GM19043 (cell line): ENCODE data around the gene GPX4.
A peak's percentile ranks its signal among the peaks of the same experiment; 100 is the strongest.

ENCODE experiments used
- ATAC-seq: cut with Tn5 transposase; IDR thresholded peaks from one replicate; pipeline ENCODE4 v1.9.1; 2021; ENCODE audit warnings: low read depth; ENCODE audit not compliant: unreplicated experiment

The GPX4 gene, protein sequence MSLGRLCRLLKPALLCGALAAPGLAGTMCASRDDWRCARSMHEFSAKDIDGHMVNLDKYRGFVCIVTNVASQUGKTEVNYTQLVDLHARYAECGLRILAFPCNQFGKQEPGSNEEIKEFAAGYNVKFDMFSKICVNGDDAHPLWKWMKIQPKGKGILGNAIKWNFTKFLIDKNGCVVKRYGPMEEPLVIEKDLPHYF

DNA sequence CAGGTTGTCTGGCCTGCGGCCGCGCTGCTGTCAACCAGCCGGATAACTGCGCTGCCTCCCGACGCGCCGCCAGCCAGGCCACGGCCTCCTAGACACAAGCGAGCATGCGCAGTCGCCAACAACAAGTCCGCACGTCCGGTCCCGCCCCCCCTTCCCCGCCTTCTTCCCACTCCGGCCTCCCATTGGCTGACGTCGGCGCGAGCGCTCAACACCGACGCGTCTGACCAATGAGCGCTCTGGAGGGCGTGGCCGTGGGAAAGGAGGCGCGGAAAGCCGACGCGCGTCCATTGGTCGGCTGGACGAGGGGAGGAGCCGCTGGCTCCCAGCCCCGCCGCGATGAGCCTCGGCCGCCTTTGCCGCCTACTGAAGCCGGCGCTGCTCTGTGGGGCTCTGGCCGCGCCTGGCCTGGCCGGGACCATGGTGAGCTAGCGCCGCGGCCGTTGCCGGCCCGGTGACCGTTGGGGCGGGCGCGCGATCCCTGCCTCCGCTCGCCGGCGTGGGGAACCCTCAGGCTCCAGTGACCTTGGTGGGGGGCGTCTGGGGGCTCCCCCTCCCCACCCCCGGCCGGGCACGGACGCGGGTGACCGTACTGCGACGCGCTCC is at the start of gene GPX4:
Gene GPX4, plus strand, starts transcription at position 287 of the 603 bp plus-strand sequence. Its CDS starts 50 bp downstream, at position 337.
- ATAC-seq, result peak; percentile 68

DNA sequence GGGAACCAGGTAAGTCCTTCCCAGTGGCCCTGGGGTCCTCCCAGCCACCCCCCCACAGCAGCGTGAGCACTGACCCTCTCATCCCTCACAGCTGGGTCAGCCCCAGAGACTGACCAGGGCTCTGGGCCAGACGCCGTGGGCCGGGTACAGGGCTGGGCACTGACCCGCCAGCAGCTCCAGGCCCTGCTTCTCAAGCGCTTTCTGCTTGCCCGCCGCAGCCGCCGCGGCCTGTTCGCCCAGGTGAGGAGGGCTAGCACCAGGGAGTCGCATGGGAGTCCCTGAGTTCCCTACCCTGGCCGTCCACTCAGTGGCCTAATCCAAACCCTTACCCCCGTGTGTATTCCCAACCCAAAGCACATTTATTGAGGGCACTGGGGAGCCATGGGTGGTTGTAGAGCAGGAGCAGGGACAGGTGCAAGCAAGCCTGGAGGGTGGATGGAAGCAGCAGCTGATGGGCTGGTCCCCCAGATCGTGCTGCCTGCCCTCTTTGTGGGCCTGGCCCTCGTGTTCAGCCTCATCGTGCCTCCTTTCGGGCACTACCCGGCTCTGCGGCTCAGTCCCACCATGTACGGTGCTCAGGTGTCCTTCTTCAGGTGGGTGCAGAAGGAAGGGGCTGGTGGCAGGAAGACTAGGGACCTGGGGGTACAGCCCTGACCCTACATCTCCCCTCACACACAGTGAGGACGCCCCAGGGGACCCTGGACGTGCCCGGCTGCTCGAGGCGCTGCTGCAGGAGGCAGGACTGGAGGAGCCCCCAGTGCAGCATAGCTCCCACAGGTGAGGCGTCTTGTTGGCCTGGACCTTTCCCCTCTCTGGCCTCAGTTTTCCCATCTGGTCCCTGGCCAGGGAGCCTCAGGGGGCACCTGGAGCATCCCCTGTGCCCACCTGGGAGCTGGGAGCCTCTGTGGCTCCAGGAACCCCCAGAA is 49.4 kb upstream of the GPX4 start:
- no peak for ATAC-seq

GRCh38 chr19:1055028-1055425 is 48.8 kb upstream of the GPX4 start:
- ATAC-seq, result no peak

GRCh38 chr19:1055886-1056620 is 47.7 kb upstream of the GPX4 start:
- ATAC-seq, result no peak

- ATAC-seq, result no peak
Measured at GRCh38 chr19:1057176-1057855, 46.5 kb upstream of the GPX4 start.

DNA sequence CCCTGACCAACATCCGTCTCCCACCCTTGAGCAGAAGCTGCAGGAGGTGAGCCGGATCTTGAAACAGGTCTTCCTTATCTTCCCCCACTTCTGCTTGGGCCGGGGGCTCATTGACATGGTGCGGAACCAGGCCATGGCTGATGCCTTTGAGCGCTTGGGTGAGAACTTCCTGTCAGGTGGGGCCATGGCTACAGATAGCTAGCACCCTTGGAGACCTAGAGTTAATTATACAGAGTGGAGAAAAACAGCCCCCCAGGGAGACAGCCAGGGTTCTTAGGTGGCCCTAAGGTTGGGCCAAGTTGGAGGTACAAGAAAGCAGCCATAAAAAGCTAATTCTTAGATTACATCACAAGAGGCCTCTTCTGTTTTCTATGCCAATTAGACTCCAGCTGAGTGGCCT is 45.7 kb upstream of the GPX4 start:
- no peak for ATAC-seq

DNA sequence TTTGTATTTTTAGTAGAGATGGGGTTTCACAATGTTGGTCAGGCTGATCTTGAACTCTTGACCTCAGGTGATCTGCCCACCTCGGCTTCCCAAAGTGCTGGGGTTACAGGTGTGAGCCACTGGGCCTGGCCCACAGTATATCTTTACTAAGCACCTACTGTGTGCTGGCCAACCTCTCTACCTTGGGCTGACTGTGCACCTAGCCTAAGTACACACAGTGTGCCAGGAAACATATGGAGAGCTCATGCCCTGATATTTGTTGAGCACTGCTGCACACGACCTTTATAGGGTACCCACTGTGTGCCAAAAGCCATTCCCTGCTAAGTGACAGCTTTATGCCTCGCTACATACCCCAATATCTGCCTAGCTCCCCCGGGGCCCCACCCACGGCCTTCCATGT is 43.1 kb upstream of the GPX4 start:
- ATAC-seq, result no peak

DNA sequence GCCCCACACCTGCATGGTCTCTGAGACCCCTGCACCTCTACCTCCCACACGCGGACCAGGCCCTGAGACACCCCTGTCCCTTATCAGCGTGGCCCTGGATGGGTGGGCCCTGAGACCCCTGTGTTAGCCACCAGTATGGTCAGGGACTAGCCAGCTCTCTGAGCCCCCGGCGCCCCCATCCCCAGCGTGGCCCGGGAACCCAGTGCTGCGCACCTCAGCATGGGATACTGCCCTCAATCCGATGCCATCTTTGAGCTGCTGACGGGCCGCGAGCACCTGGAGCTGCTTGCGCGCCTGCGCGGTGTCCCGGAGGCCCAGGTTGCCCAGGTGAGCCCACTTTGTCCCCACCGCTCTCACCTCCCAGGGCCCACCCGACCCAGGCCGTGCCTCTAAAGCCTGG is 41.8 kb upstream of the GPX4 start:
- no peak for ATAC-seq

GRCh38 chr19:1062387-1063029 is 41.3 kb upstream of the GPX4 start:
- ATAC-seq, result no peak

GRCh38 chr19:1063030-1063908 is 40.5 kb upstream of the GPX4 start:
- ATAC-seq, result no peak

- no peak for ATAC-seq
Measured at GRCh38 chr19:1063909-1064660, 39.7 kb upstream of the GPX4 start.

GRCh38 chr19:1064661-1065605 is 38.9 kb upstream of the GPX4 start:
- ATAC-seq, result no peak

- ATAC-seq, result no peak
Measured at GRCh38 chr19:1065606-1066109, 38.1 kb upstream of the GPX4 start.

DNA sequence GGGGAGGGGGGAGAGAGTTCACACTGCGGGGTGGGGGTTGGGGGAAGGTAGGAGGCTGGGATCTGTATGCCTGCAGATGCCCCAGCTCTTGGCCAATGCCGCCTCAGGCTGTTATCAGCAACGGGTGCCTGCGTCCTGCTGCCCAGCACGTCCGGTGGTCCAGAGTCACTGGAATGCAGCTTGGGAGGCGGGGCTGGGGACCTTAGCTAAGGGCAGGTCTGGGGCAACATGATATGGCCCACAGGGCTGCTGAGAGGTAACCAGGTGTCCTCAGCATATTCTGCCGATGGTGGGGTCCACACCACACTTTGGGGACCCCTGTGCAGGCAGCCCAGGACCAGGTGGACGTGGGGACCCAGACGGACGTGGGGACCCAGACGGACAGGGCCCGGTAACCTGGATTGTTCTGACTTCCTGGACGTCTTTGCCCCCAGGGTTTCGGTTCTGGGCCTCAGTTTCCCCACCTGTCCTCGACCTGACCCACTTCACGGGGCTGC is 37.5 kb upstream of the GPX4 start:
- no peak for ATAC-seq

GRCh38 chr19:1066748-1067340 is 37.0 kb upstream of the GPX4 start, which contains the start of gene ARHGAP45:
Gene ARHGAP45 (plus strand): TSS chr19:1067167. CDS start chr19:1067406, 239 bp downstream.
- ATAC-seq, result no peak

DNA sequence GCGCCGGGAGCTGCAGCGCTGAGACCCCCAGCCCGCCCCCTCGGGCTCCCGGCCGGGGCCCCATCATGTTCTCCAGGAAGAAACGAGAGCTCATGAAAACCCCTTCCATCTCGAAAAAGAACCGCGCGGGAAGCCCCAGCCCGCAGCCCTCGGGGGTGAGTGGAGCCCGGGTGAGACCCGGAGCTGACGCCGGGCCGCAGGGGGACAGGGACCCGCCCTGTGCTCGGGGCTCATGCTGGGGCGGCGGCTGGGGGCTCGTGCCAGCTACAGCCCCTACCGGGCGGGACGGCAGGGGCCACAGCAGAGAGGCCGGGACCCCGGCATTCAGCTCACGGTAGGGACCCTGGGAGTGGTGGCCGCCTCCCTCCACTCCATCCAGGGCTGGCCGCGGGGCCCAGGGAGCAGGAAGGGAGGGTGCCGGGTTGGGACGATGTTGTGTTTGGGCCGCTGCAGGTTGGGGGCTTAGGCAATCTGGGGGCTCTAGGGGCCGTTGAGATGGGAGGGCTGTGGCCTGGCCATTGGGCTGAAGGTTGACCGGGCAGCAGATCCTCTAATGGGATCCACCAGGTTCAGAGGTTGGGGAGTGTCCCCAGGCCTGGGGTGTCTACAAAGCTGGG is 36.3 kb upstream of the GPX4 start:
- ATAC-seq, result no peak
